DOHH2 (cell line): Measurements from ENCODE around the gene ATXN7L3.

Experiments used
- H3F3A ChIP-seq: fragments of 200-600 bp; sonication (generic), shearing (Covaris generic); 2 replicates; pipeline ENCODE4 v1.6.0; 2016; ENCODE audit warnings: antibody characterized with exemption, mild to moderate bottlenecking; ENCODE audit not compliant: control insufficient read depth, insufficient read depth
- H3K27ac ChIP-seq: fragments of 200-600 bp; sonication (generic); 2 replicates; pipeline ENCODE4 v1.5.1; 2014; ENCODE audit warnings: low read depth, mild to moderate bottlenecking, low read length, moderate library complexity
- H3K27me3 ChIP-seq: fragments of 200-600 bp; sonication (generic); 2 replicates; pipeline ENCODE4 v1.6.1; 2014; ENCODE audit warnings: mild to moderate bottlenecking, low read length, mixed read lengths; ENCODE audit not compliant: control insufficient read depth
- H3K36me3 ChIP-seq: fragments of 200-600 bp; sonication (generic); 2 replicates; pipeline ENCODE4 v1.6.1; 2014; ENCODE audit warnings: mild to moderate bottlenecking, low read length, moderate library complexity, mixed read lengths; ENCODE audit not compliant: control insufficient read depth
- H3K4me1 ChIP-seq: fragments of 200-600 bp; sonication (generic); 2 replicates; pipeline ENCODE4 v1.6.1; 2014; ENCODE audit warnings: mild to moderate bottlenecking, low read length, mixed read lengths; ENCODE audit not compliant: control insufficient read depth
- H3K4me2 ChIP-seq: fragments of 200-600 bp; sonication (generic); 2 replicates; pipeline ENCODE4 v1.6.0; 2014; ENCODE audit warnings: mild to moderate bottlenecking, low read length, moderate library complexity
- H3K4me3 ChIP-seq: fragments of 200-600 bp; sonication (generic); 2 replicates; pipeline ENCODE4 v1.5.1; 2014; ENCODE audit warnings: mild to moderate bottlenecking, low read length, mixed read lengths
- H3K79me2 ChIP-seq: fragments of 200-600 bp; sonication (generic); 2 replicates; pipeline ENCODE4 v1.6.1; 2014; ENCODE audit warnings: mild to moderate bottlenecking, low read length, mixed read lengths; ENCODE audit not compliant: control insufficient read depth
- H3K9me2 ChIP-seq: fragments of 200-600 bp; sonication (generic); replicated peaks from 2 replicates; pipeline ENCODE4 v1.6.1; 2014; ENCODE audit warnings: mild to moderate bottlenecking, low read length, mixed read lengths; ENCODE audit not compliant: control insufficient read depth
- H3K9me3 ChIP-seq: fragments of 200-600 bp; sonication (generic); 2 replicates; pipeline ENCODE4 v1.6.1; 2014; ENCODE audit warnings: antibody characterized with exemption, low read length, mixed read lengths; ENCODE audit not compliant: control insufficient read depth, insufficient read depth
- H4K20me1 ChIP-seq: fragments of 200-600 bp; sonication (generic); 2 replicates; pipeline ENCODE4 v1.6.0; 2014; ENCODE audit warnings: low read depth, mild to moderate bottlenecking, antibody characterized with exemption, low read length, moderate library complexity; ENCODE audit not compliant: control insufficient read depth, insufficient read depth
- EZH2phosphoT487 ChIP-seq: fragments of 200-600 bp; sonication (generic); IDR thresholded peaks from 2 replicates; pipeline ENCODE4 v1.6.1; 2017; ENCODE audit warnings: borderline replicate concordance, mild to moderate bottlenecking, antibody characterized with exemption, low read length, moderate library complexity, mixed read lengths
- TF ChIP-seq, protein P1 (sequence below): fragments of 200-600 bp; sonication (generic); IDR thresholded peaks from one replicate; pipeline ENCODE4 v1.5.1; 2014; ENCODE audit warnings: antibody characterized with exemption, mild to moderate bottlenecking, low read depth, low read length; ENCODE audit not compliant: poor library complexity, severe bottlenecking

The ATXN7L3 gene

DNA sequence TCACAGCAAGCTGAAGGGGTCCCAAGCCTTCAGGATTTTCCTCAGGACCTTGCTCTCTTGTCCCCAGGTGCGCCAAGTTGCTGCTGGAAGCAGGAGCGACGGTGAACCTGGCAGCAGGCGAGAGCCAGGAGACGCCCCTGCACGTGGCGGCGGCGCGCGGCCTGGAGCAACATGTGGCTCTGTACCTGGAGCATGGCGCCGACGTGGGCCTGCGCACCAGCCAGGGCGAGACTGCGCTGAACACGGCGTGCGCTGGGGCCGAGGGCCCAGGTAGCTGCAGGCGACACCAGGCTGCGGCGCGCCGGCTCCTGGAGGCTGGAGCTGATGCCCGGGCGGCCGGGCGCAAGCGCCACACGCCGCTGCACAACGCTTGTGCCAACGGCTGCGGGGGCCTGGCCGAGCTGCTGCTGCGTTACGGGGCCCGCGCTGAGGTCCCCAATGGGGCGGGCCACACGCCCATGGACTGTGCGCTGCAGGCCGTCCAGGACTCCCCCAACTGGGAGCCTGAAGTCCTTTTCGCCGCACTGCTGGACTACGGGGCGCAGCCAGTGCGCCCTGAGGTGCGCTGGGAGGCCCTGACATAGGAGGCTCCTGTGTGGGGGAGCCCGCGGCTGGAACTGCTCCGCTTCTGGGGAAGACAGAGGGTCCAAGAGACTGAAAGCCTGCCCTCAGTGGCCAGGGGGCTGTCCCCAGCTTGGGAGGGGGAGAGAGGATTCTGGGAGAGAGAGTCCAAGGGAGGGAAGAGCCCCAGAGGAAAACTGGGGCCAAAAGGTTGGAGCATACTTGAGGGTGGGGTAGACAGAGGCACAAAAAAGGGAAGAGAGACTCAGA, 22.8 kb downstream of the ATXN7L3 start:
- Histone ChIP-seq H3K9me2 (no peaks in the 10 kb centered on the region), H3K9me3 (no peaks in the 10 kb centered on the region), H3K4me3 (no peak overlapping the region), H3K27me3 (no peaks in the 10 kb centered on the region), H3K36me3 (peaks cover 32% of the 10 kb centered on the region), H4K20me1 (no peaks in the 10 kb centered on the region; the same call in 1 of the 2 replicates), H3K27ac (no peak overlapping the region), H3K4me1 (no peaks in the 10 kb centered on the region), H3K4me2 (no peak overlapping the region), H3F3A (peaks cover 5% of the 10 kb centered on the region), H3K79me2 (peaks cover 5% of the 10 kb centered on the region)
- TF ChIP-seq EZH2phosphoT487, result no peak

DNA sequence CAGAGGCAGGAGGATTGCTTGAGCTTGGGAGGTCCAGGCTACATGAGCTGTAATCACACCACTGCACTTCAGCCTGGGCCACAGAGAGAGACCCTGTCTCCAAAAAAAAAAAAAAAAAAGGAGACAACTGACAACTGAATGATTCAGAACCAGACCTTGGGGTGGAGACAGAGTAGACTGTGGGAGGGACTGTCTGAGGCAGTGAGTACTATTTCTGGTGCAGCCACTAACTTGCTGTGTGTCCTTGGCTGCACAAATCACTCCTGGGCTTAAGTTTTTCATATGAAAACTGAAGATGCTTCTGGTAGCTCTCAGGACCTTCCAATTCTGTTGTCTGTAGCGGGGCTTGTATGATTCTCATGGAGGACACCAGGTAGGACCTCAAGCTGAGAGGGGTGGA, 23.4 kb downstream of the ATXN7L3 start:
- Histone ChIP-seq H3F3A (peaks cover 7% of the 10 kb centered on the region), H3K27ac (no peak overlapping the region), H3K27me3 (no peaks in the 10 kb centered on the region), H3K4me1 (no peaks in the 10 kb centered on the region), H3K4me2 (no peak overlapping the region), H4K20me1 (no peaks in the 10 kb centered on the region; the same call in 1 of the 2 replicates), H3K9me3 (no peaks in the 10 kb centered on the region), H3K36me3 (peaks cover 27% of the 10 kb centered on the region; the same call in 1 of the 2 replicates), H3K4me3 (no peak overlapping the region), H3K79me2 (no peaks in the 10 kb centered on the region), H3K9me2 (no peaks in the 10 kb centered on the region)
- no peak for TF ChIP-seq EZH2phosphoT487
- TF ChIP-seq, protein P1, sequence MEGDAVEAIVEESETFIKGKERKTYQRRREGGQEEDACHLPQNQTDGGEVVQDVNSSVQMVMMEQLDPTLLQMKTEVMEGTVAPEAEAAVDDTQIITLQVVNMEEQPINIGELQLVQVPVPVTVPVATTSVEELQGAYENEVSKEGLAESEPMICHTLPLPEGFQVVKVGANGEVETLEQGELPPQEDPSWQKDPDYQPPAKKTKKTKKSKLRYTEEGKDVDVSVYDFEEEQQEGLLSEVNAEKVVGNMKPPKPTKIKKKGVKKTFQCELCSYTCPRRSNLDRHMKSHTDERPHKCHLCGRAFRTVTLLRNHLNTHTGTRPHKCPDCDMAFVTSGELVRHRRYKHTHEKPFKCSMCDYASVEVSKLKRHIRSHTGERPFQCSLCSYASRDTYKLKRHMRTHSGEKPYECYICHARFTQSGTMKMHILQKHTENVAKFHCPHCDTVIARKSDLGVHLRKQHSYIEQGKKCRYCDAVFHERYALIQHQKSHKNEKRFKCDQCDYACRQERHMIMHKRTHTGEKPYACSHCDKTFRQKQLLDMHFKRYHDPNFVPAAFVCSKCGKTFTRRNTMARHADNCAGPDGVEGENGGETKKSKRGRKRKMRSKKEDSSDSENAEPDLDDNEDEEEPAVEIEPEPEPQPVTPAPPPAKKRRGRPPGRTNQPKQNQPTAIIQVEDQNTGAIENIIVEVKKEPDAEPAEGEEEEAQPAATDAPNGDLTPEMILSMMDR, result no peak

DNA sequence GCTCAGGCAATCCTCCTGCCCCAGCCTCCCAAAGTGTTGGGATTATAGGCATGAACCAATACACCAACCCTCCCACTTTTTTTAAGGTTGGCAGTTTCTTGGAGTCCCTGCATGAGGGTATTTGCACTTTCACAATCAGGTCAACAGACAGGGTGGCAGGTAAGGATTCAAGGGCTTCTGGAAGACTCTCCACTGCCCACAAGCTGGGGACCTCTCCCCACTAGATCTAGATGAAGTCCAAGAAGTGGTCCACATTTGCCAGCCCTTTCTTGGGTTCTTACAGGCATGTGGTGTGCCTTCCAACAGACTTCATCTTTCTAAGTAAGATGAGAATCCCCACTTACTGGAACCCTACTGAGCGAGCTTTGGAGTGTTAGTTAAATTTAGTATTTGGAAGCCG, 25.3 kb downstream of the ATXN7L3 start:
- Histone ChIP-seq H3K27me3 (no peaks in the 10 kb centered on the region), H4K20me1 (no peaks in the 10 kb centered on the region; the same call in 1 of the 2 replicates), H3K4me1 (no peaks in the 10 kb centered on the region), H3K36me3 (peaks cover 27% of the 10 kb centered on the region; the same call in 1 of the 2 replicates), H3F3A (peaks cover 7% of the 10 kb centered on the region), H3K79me2 (no peaks in the 10 kb centered on the region), H3K9me3 (no peaks in the 10 kb centered on the region), H3K27ac (no peak overlapping the region), H3K4me2 (no peak overlapping the region), H3K4me3 (no peak overlapping the region), H3K9me2 (no peaks in the 10 kb centered on the region)
- no peak for TF ChIP-seq EZH2phosphoT487
- TF ChIP-seq, protein P1, result no peak

DNA sequence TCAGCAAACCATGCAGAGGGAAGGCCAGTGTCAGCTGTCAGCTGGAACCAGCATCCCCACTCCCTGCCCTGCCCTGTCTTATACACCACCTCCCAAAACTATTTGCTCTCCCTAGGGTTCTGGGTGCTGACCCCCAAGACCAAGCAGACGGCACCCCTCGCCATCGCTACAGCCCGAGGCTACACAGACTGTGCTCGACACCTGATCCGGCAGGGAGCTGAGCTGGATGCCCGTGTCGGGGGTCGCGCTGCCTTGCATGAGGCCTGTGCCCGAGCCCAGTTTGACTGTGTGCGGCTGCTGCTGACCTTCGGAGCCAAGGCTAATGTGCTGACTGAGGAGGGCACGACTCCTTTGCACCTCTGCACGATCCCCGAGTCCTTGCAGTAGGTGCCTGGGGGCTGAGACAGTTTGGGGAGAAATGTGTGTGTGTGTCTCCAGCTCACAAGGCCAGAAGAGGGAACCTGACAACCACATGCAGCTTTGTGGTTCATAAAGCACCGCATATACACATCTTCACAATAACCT, 27.7 kb downstream of the ATXN7L3 start:
- no peak overlapping the region for H3K27ac ChIP-seq
- no peaks in the 10 kb centered on the region for H3K4me1 ChIP-seq
- no peak overlapping the region for H3K4me3 ChIP-seq
- H4K20me1 ChIP-seq, result no peaks in the 10 kb centered on the region
- peaks cover 7% of the 10 kb centered on the region for H3F3A ChIP-seq
- no peaks in the 10 kb centered on the region for H3K9me2 ChIP-seq
- peaks cover 9% of the 10 kb centered on the region; the same call in 1 of the 2 replicates for H3K36me3 ChIP-seq
- H3K9me3 ChIP-seq, result no peaks in the 10 kb centered on the region
- H3K4me2 ChIP-seq, result no peak overlapping the region
- TF ChIP-seq, protein P1, result no peak
- TF ChIP-seq EZH2phosphoT487, result no peak
- no peaks in the 10 kb centered on the region for H3K27me3 ChIP-seq
- H3K79me2 ChIP-seq, result no peaks in the 10 kb centered on the region
